Measurements from ENCODE around the gene HYAL3. TPM values are rescaled to one million over a fixed set of nuclear protein-coding genes. Genes with fewer than 3 reads are reported as not detected.

HYAL3 gene
- total RNA-seq, 3 donors from 2014 or later: 1.4 to 2.9 (median 1.4) TPM

GRCh38 chr3:50250514-50250913 is 48.7 kb downstream of the HYAL3 start:
- ATAC-seq: no peak
- intact Hi-C loops (cut with DNase I, micrococcal nuclease): no loop called here

GRCh38 chr3:50249457-50249856 is 49.7 kb downstream of the HYAL3 start:
- Histone ChIP-seq H3K36me3 (ENCODE audit: low read depth) (no peaks in the 10 kb centered on the region), H3K9me3 (no peaks in the 10 kb centered on the region), H3K4me1 (ENCODE audit: low read depth) (peaks cover 28% of the 10 kb centered on the region), H3K4me3 (no peak overlapping the region)
- ATAC-seq: no peak
- no peak for TF ChIP-seq CTCF (IDR thresholded peaks at IDR 0.05)
- intact Hi-C loops (cut with DNase I, micrococcal nuclease): no loop called here
- no peak for DNase-seq

More at GRCh38 chr3:50250514-50250913, 48.7 kb downstream of the HYAL3 start:
- Histone ChIP-seq H3K9me3 (no peaks in the 10 kb centered on the region), H3K4me1 (ENCODE audit: low read depth) (peaks cover 21% of the 10 kb centered on the region), H3K4me3 (no peak overlapping the region), H3K36me3 (ENCODE audit: low read depth) (no peaks in the 10 kb centered on the region)
- no peak for TF ChIP-seq CTCF (IDR thresholded peaks at IDR 0.05)
- no peak for DNase-seq

GRCh38 chr3:50248387-50248786 is 50.8 kb downstream of the HYAL3 start:
- Histone ChIP-seq H3K9me3 (no peaks in the 10 kb centered on the region), H3K4me1 (ENCODE audit: low read depth) (peaks cover 36% of the 10 kb centered on the region), H3K36me3 (ENCODE audit: low read depth) (no peaks in the 10 kb centered on the region), H3K4me3 (no peak overlapping the region)
- ATAC-seq: peak; percentile 75
- intact Hi-C loops (cut with DNase I, micrococcal nuclease): no loop called here
- no peak for TF ChIP-seq CTCF (IDR thresholded peaks at IDR 0.05)
- peak; percentile 51 to 80 (median 66) for DNase-seq

- peaks cover 54% of the 10 kb centered on the region for H3K4me1 ChIP-seq (ENCODE audit: low read depth)
- no peaks in the 10 kb centered on the region for H3K9me3 ChIP-seq
- intact Hi-C loops (cut with DNase I, micrococcal nuclease): no loop called here
- no peak overlapping the region for H3K4me3 ChIP-seq
- TF ChIP-seq CTCF (IDR thresholded peaks at IDR 0.05): no peak
- ATAC-seq (peak; percentile 48), DNase-seq (peak in 2 of 3 donors; percentile 57 to 79)
- no peaks in the 10 kb centered on the region for H3K36me3 ChIP-seq (ENCODE audit: low read depth)
These were observed 52.7 kb downstream of the HYAL3 start for GRCh38 chr3:50246517-50246954.

GRCh38 chr3:50245831-50246516 is 53.2 kb downstream of the HYAL3 start:
- H3K4me1 ChIP-seq (ENCODE audit: low read depth): peaks cover 60% of the 10 kb centered on the region
- TF ChIP-seq CTCF (IDR thresholded peaks at IDR 0.05): peak; percentile 97
- DNase-seq: peak; percentile 93 to 98 (median 96)
- no peaks in the 10 kb centered on the region for H3K36me3 ChIP-seq (ENCODE audit: low read depth)
- peak; percentile 86 for ATAC-seq
- intact Hi-C loops (cut with DNase I, micrococcal nuclease): no loop called here
- no peaks in the 10 kb centered on the region for H3K9me3 ChIP-seq
- no peak overlapping the region for H3K4me3 ChIP-seq
